Esophagus muscularis mucosa (tissue), 4 donors: ENCODE measurements around the gene CSH1. TPM values are rescaled to one million over a fixed set of nuclear protein-coding genes. Genes with fewer than 3 reads are reported as not detected.
"Not testable (repeated sequence)": the region's sequence is repeated elsewhere in the genome, so short reads cannot be mapped to it uniquely, and the experiment has no call there.

Experiments used
- DNase-seq: peaks from one replicate; pipeline ENCODE4 v3.0.0-alpha.2; 2017; ENCODE audit errors: extremely low spot score
- H3K27ac ChIP-seq, 4 donors: fragments of 200-600 bp; sonication (generic); replicated peaks in 1 of 4; 1 replicate in 3 of 4; 2 replicates in 1 of 4; pipeline ENCODE4 v1.5.1; 2016 to 2019; ENCODE audit warnings: mild to moderate bottlenecking in 1 of 4
- H3K27me3 ChIP-seq, 4 donors: fragments of 200-600 bp; sonication (generic); one replicate each; pipeline versions ENCODE4 v1.5.1 to v1.6.0; 2016 to 2019
- H3K36me3 ChIP-seq, 4 donors: fragments of 200-600 bp; sonication (generic); one replicate each; pipeline ENCODE4 v1.5.1; 2016 to 2019
- H3K4me1 ChIP-seq, 4 donors: fragments of 200-600 bp; sonication (generic); one replicate each; pipeline ENCODE4 v1.5.1; 2016 to 2019
- H3K4me3 ChIP-seq, 4 donors: fragments of 200-600 bp; sonication (generic); 1 replicate in 2 of 4; 2 replicates in 2 of 4; pipeline ENCODE4 v1.5.1; 2016 to 2019; ENCODE audit warnings: mild to moderate bottlenecking in 4 of 4, moderate library complexity in 1 of 4
- H3K9me3 ChIP-seq, 4 donors: fragments of 200-600 bp; sonication (generic); 1 replicate in 3 of 4; 2 replicates in 1 of 4; pipeline ENCODE4 v1.5.1; 2016 to 2019
- EP300 ChIP-seq: sonication (generic); formaldehyde crosslinking; IDR thresholded peaks from one replicate; pipeline ENCODE4 v1.6.1; 2017; ENCODE audit warnings: antibody characterized with exemption
- POLR2A ChIP-seq: fragments of 450-650 bp; IDR thresholded peaks from one replicate; pipeline ENCODE4 v1.6.1; 2017; ENCODE audit warnings: antibody characterized with exemption, moderate library complexity, mild to moderate bottlenecking, low read depth
- WGBS: methylation state at CpG from one replicate; pipeline ENCODE4 v1.1.5; 2018; 5-methylcytosine and 5-hydroxymethylcytosine counted together
- intact Hi-C: fragments of 100-400 bp; cut with DNase I; formaldehyde crosslinking; loops from one replicate; pipeline ENCODE4 v1.15.1; 2023
- total RNA-seq, 4 donors: library from RNA; depleted of rRNA; stranded (reverse); fragments of >200 nt; gene quantifications; one replicate each; pipeline versions ENCODE4 v1.1.0 to v1.2.1, GENCODE V29; 2016
- TF ChIP-seq, protein P1 (sequence below), 3 experiments: fragments of 200-600 bp in 2 of 3; fragments of 450-650 bp in 1 of 3; sonication (generic) in 2 of 3; IDR thresholded peaks; one replicate each; pipeline ENCODE4 v1.5.1; 2017 to 2019; ENCODE audit warnings: antibody characterized with exemption in 3 of 3, mild to moderate bottlenecking in 2 of 3, moderate library complexity in 1 of 3

The CSH1 gene
- total RNA-seq, 4 donors from 2014 or later, result not detected

DNA sequence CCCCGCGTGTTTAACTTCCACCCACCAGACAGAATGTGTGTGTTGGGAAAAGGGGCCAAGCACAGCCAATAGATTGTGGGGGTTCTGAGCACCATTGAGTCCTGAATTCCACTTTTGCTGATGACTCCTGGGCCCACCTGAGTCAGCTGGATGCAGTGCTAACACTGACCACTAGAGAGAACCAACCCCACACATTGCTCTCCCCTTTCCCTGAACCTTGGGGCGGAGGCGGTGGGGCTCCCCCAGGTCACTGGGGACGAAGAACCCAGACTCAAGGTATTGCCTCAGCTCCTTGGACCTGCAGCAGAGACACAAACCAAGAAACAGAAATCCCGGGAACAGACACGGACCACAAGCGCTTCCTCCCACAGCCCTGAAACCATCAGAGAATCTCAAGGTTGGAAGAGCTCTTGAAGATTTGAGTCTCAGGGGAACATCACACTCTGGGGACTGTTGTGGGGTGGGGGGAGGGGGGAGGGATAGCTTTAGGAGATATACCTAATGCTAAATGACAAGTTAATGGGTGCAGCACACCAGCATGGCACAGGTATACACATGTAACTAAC, 22.2 kb downstream of the CSH1 start:
- 82% methylated on average over 4 of the region's 8 CpGs for WGBS
- H3K27ac ChIP-seq, H3K36me3 ChIP-seq, H3K4me3 ChIP-seq, H3K27me3 ChIP-seq, DNase-seq, H3K4me1 ChIP-seq, intact Hi-C loops, H3K9me3 ChIP-seq: not testable (repeated sequence)

- intact Hi-C loops, H3K27me3 ChIP-seq, DNase-seq, H3K4me1 ChIP-seq, H3K9me3 ChIP-seq, H3K27ac ChIP-seq, H3K4me3 ChIP-seq, H3K36me3 ChIP-seq: not testable (repeated sequence)
- WGBS, result 87% methylated on average over 4 of the region's 7 CpGs
Measured at GRCh38 chr17:63873577-63873976, 22.8 kb downstream of the CSH1 start, which contains the start of gene CSH2. CSH2 (minus strand) TSS chr17:63873677; CDS start chr17:63873614, 63 bp downstream.

DNA sequence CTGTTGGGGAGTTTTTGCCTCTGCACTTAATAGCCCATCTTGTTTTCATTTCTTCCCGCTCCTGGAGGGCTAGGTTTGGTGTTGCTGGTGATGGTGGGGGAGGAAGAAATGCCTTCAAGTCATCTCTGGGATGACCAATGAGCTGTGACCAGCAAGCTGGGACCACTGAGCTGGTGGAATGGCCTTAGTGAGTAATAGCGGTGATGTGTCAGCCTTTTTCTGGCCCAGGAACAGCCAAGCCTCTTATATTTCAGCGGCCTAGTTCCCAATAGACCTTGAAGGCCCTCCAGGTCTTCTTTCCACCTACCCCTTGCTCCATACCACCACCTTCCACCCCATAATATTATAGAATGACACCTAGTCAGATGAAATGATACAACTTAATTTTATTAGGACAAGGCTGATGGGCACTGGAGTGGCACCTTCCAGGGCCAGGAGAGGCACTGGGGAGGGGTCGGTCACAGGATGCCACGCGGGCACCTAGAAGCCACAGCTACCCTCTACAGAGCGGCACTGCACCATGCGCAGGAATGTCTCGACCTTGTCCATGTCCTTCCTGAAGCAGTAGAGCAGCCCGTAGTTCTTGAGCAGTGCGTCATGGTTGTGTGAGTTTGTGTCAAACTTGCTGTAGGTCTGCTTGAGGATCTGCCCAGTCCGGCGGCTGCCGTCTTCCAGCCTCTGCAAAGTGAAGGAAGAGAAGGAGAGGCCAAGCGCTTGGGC, 24.6 kb downstream of the CSH1 start:
- H3K27ac ChIP-seq, H3K36me3 ChIP-seq, H3K27me3 ChIP-seq, H3K4me1 ChIP-seq, DNase-seq, H3K4me3 ChIP-seq, H3K9me3 ChIP-seq, intact Hi-C loops: not testable (repeated sequence)
- WGBS, result 89% methylated on average over 13 of the region's 15 CpGs

GRCh38 chr17:63870292-63870665, 26.1 kb downstream of the CSH1 start:
- H3K4me1 ChIP-seq, H3K4me3 ChIP-seq, H3K27me3 ChIP-seq, H3K27ac ChIP-seq, DNase-seq, intact Hi-C loops, H3K36me3 ChIP-seq, H3K9me3 ChIP-seq: not testable (repeated sequence)
- 81% methylated on average over 4 of the region's 4 CpGs for WGBS

DNA sequence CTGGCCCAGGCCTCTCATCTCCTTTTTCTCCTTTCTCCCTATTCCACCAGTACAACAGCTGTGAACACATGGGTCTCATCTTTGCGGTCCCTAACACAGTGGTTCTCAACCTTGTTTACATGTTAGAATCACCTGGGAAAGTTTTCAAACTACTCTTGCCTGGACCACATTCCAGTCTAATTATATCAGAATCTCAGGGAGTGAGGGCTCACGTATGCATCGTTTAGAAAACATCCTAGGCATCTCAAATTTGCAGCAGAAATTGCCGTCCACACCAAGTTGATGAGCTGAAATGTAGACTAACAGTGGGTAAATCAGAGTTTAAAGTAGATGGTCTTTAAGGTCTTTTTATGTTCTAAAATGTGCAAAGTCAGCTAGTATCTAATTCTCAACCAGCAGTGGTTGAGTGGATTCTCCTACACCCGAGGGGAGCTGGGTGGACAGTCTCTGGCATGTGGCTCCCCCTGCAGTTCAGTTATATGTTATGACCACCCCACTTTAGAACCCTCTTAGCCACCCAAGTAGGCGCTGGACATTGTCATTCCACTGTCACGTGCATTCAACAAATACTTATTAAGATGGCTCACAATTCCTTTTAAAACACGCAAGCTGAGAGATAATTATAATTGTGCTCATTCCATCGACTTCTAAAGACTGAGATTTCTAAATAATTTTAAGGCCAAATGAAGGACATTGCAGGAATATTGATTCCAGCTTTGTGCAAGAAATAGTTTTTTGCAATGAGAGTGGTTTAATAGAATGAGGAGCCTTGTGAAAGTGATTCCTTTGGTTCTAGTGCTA, 26.7 kb downstream of the CSH1 start:
- H3K4me1 ChIP-seq, H3K36me3 ChIP-seq, intact Hi-C loops, DNase-seq, H3K27me3 ChIP-seq, H3K27ac ChIP-seq, H3K9me3 ChIP-seq, H3K4me3 ChIP-seq: not testable (repeated sequence)
- WGBS, result 49% methylated on average over 8 of the region's 9 CpGs

DNA sequence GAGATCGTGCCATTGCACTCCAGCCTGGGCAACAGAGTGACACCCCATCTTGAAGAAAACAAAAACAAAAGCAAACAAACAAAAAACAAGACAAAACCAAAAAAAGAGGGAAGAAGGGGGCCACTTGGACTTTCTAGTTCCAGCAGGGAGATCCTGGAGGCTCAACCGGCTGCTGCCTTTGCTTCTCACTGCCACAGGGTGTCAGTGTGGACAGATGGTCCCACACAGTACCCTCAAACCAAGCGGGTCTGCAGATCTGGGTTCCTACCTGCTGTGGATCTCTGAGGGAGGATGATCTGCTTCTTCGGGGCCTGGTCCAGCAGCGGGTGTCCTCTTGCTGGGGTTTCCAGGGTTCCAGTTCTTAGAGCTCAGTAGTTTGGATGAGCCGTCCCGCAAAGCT, 29.7 kb downstream of the CSH1 start:
- H3K27me3 ChIP-seq, intact Hi-C loops, H3K36me3 ChIP-seq, H3K9me3 ChIP-seq, H3K27ac ChIP-seq, DNase-seq, H3K4me1 ChIP-seq, H3K4me3 ChIP-seq: not testable (repeated sequence)
- WGBS, result 72% methylated on average over 3 of the region's 7 CpGs

GRCh38 chr17:63859257-63859656, 37.1 kb downstream of the CSH1 start:
- Histone ChIP-seq H3K4me3 (no peak overlapping the region), H3K27me3 (no peaks in the 10 kb centered on the region), H3K27ac (no peak overlapping the region), H3K9me3 (no peaks in the 10 kb centered on the region), H3K4me1 (no peaks in the 10 kb centered on the region), H3K36me3 (no peaks in the 10 kb centered on the region)
- WGBS, result 93% methylated on average over 3 of the region's 3 CpGs
- intact Hi-C loops, result no loop called here
- TF ChIP-seq, protein P1, sequence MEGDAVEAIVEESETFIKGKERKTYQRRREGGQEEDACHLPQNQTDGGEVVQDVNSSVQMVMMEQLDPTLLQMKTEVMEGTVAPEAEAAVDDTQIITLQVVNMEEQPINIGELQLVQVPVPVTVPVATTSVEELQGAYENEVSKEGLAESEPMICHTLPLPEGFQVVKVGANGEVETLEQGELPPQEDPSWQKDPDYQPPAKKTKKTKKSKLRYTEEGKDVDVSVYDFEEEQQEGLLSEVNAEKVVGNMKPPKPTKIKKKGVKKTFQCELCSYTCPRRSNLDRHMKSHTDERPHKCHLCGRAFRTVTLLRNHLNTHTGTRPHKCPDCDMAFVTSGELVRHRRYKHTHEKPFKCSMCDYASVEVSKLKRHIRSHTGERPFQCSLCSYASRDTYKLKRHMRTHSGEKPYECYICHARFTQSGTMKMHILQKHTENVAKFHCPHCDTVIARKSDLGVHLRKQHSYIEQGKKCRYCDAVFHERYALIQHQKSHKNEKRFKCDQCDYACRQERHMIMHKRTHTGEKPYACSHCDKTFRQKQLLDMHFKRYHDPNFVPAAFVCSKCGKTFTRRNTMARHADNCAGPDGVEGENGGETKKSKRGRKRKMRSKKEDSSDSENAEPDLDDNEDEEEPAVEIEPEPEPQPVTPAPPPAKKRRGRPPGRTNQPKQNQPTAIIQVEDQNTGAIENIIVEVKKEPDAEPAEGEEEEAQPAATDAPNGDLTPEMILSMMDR (IDR thresholded peaks at IDR 0.05), result no peak
- no peak for TF ChIP-seq POLR2A
- TF ChIP-seq EP300, result no peak
- no peak for DNase-seq

GRCh38 chr17:63856425-63856824, 39.9 kb downstream of the CSH1 start:
- H3K9me3 ChIP-seq, H3K27me3 ChIP-seq, H3K4me1 ChIP-seq, H3K4me3 ChIP-seq, H3K36me3 ChIP-seq, intact Hi-C loops, H3K27ac ChIP-seq, DNase-seq: not testable (repeated sequence)
- WGBS, result 93% methylated on average over 8 of the region's 8 CpGs
